Peyer's patch (tissue), 4 donors: ENCODE results near the gene TH. TPM values are rescaled to one million over a fixed set of nuclear protein-coding genes. Genes with fewer than 3 reads are reported as not detected.

Source experiments
- DNase-seq, 3 donors: peaks; one replicate each; pipeline ENCODE4 v3.0.0-alpha.2; 2017 to 2019
- H3K27ac ChIP-seq, 4 donors: fragments of 200-600 bp; sonication (generic); one replicate each; pipeline ENCODE4 v1.5.1; 2016 to 2019
- H3K27me3 ChIP-seq, 2 donors: fragments of 200-600 bp; sonication (generic); one replicate each; pipeline ENCODE4 v1.5.1; 2019
- H3K36me3 ChIP-seq, 3 donors: fragments of 200-600 bp; sonication (generic); one replicate each; pipeline ENCODE4 v1.5.1; 2016 to 2019
- H3K4me1 ChIP-seq, 4 donors: fragments of 200-600 bp; sonication (generic); one replicate each; pipeline ENCODE4 v1.5.1; 2016 to 2019
- H3K4me3 ChIP-seq, 4 donors: fragments of 200-600 bp; sonication (generic); 1 replicate in 3 of 4; 2 replicates in 1 of 4; pipeline ENCODE4 v1.5.1; 2016 to 2019; ENCODE audit warnings: mild to moderate bottlenecking in 1 of 4
- H3K9me3 ChIP-seq, 4 donors: fragments of 200-600 bp; sonication (generic); one replicate each; pipeline ENCODE4 v1.5.1; 2016 to 2019; ENCODE audit warnings: mild to moderate bottlenecking in 1 of 4
- CTCF ChIP-seq, 6 experiments: fragments of 450-650 bp in 4 of 6; fragments of 200-600 bp in 2 of 6; sonication (generic) in 1 of 6; IDR thresholded peaks; one replicate each; pipeline ENCODE4 v1.5.1; 2017 to 2019; ENCODE audit warnings: antibody characterized with exemption in 6 of 6, mild to moderate bottlenecking in 3 of 6, moderate library complexity in 1 of 6
- POLR2A ChIP-seq, 2 donors: fragments of 450-650 bp; IDR thresholded peaks; one replicate each; pipeline ENCODE4 v1.5.1; 2017; ENCODE audit warnings: antibody characterized with exemption in 2 of 2, mild to moderate bottlenecking in 2 of 2, moderate library complexity in 2 of 2
- total RNA-seq, 4 donors: library from RNA; depleted of rRNA; stranded (reverse); fragments of >200 nt; gene quantifications; one replicate each; pipeline ENCODE4 v1.1.0, GENCODE V29; 2016

The TH gene
- total RNA-seq, 4 donors from 2014 or later, result 1.7 TPM; not detected in 3

GRCh38 chr11:2156416-2157182, 15.0 kb downstream of the TH start:
- Histone ChIP-seq H3K4me1 (peaks cover 0 to 3% (median 2%) of the 10 kb centered on the region in 4 donors), H3K36me3 (no peaks in the 10 kb centered on the region), H3K9me3 (no peaks in the 10 kb centered on the region), H3K27ac (no peak overlapping the region), H3K4me3 (no peak overlapping the region), H3K27me3 (no peaks in the 10 kb centered on the region)
- peak in 5 of 6 experiments; percentile 34 to 79 (median 77) for TF ChIP-seq CTCF (IDR thresholded peaks at IDR 0.05)
- TF ChIP-seq POLR2A (IDR thresholded peaks at IDR 0.05), result no peak
- peak; percentile 36 to 84 (median 79) for DNase-seq

DNA sequence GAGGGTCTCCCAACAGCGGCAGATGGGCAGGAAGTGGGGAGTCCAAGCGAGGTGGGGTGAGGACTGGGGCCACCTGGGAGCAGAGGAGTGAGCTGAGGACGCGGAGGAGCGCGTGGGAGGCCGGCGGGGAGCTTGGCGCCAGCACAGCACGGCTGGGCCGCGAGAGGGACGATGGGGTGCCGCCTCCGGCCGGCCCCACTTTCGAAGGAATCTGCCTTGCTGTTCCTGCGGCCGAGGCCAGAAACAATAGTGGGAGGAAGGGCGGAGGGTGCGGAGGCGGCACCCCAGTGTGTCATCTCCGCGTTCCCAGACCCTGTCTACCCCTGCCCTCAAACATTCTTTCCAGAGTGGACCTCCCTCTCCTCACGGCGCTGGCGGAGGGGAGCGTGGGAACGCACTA, 16.1 kb downstream of the TH start:
- Histone ChIP-seq H3K4me1 (peaks cover 0 to 6% (median 4%) of the 10 kb centered on the region in 4 donors), H3K27ac (no peak overlapping the region), H3K36me3 (no peaks in the 10 kb centered on the region), H3K27me3 (no peaks in the 10 kb centered on the region), H3K4me3 (no peak overlapping the region), H3K9me3 (no peaks in the 10 kb centered on the region)
- DNase-seq, result no peak
- no peak for TF ChIP-seq POLR2A (IDR thresholded peaks at IDR 0.05)
- no peak for TF ChIP-seq CTCF (IDR thresholded peaks at IDR 0.05)

GRCh38 chr11:2154889-2155288, 16.7 kb downstream of the TH start:
- Histone ChIP-seq H3K4me3 (no peak overlapping the region), H3K4me1 (peaks cover 0 to 6% (median 4%) of the 10 kb centered on the region in 4 donors)
- TF ChIP-seq CTCF (IDR thresholded peaks at IDR 0.05) (no peak), POLR2A (IDR thresholded peaks at IDR 0.05) (no peak)

GRCh38 chr11:2154195-2154585, 17.4 kb downstream of the TH start:
- no peak for DNase-seq
- no peak for TF ChIP-seq POLR2A (IDR thresholded peaks at IDR 0.05)
- no peak for TF ChIP-seq CTCF (IDR thresholded peaks at IDR 0.05)
- Histone ChIP-seq H3K27ac (no peak overlapping the region), H3K4me1 (peaks cover 0 to 6% (median 4%) of the 10 kb centered on the region in 4 donors), H3K4me3 (no peak overlapping the region), H3K9me3 (no peaks in the 10 kb centered on the region), H3K27me3 (no peaks in the 10 kb centered on the region), H3K36me3 (no peaks in the 10 kb centered on the region)

More at GRCh38 chr11:2154889-2155288, 16.7 kb downstream of the TH start:
- Histone ChIP-seq H3K27ac (no peak overlapping the region), H3K9me3 (no peaks in the 10 kb centered on the region), H3K36me3 (no peaks in the 10 kb centered on the region), H3K27me3 (no peaks in the 10 kb centered on the region)
- no peak for DNase-seq

DNA sequence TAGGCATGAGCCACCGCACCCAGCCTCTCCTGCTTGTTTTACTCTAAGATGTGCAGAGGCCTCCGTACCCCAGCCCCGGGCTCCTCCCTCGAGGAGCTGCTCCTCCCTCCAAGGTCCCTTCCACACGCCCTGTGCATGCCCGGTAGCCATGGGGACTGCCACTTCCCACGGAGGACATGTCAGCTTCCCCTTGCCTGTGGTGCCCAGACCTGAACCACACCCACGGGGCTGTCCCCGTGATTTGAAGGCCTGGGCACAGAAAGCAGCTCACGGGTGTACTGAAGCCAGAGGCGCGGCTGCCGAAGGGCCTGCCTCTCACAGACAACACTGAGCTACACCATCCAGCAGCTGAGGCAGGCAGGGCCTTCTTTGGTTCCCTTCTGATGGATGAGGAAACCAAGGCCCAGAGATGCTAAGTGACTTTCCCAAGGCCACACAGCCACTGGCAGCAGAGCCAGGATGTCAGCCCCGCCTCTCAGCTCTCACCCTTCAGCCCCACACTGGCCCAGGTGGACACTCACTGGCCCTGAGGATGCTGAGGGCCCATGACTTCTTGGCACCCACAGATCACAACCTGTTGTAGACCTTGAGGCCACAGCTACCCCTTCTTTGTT, 17.9 kb downstream of the TH start:
- no peaks in the 10 kb centered on the region for H3K36me3 ChIP-seq
- TF ChIP-seq POLR2A (IDR thresholded peaks at IDR 0.05), result no peak
- no peak for TF ChIP-seq CTCF (IDR thresholded peaks at IDR 0.05)
- no peaks in the 10 kb centered on the region for H3K27me3 ChIP-seq
- H3K9me3 ChIP-seq, result no peaks in the 10 kb centered on the region
- peaks cover 0 to 6% (median 4%) of the 10 kb centered on the region in 4 donors for H3K4me1 ChIP-seq
- no peak overlapping the region for H3K4me3 ChIP-seq
- H3K27ac ChIP-seq, result no peak overlapping the region
- no peak for DNase-seq
